MCF 10A (cell line): ENCODE measurements around the gene COL6A2. TPM values are rescaled to one million over a fixed set of nuclear protein-coding genes. Genes with fewer than 3 reads are reported as not detected.
"Not testable (repeated sequence)": the region's sequence is repeated elsewhere in the genome, so short reads cannot be mapped to it uniquely, and the experiment has no call there.

Source experiments
- BruUV-seq: library from RNA; stranded (reverse); fragments of 400-500 nt; replicated peaks from 2 replicates; lab custom pipeline; 2021; lab: Mats Ljungman, UMichigan
- CTCF ChIA-PET: fragments of 300-600 bp; sonication (Branson Sonifier 250); formaldehyde crosslinking; extraction: SDS; loops from one replicate; lab custom pipeline; 2021; ENCODE audit warnings: antibody characterized with exemption, inconsistent platforms; lab: Yijun Ruan, JAX
- POLR2A ChIA-PET: fragments of 300-600, 350-650 bp; sonication (Branson Sonifier 250); formaldehyde crosslinking; extraction: SDS; loops from one replicate; lab custom pipeline; 2020; ENCODE audit warnings: antibody characterized with exemption, inconsistent platforms; lab: Yijun Ruan, JAX
- DNase-seq: peaks from one replicate; pipeline ENCODE4 v3.0.0-alpha.2; 2018; ENCODE audit not compliant: unreplicated experiment
- H3K27ac Mint-ChIP-seq: one replicate; pipeline ENCODE4 v1.8.0; 2022; ENCODE audit warnings: mild to moderate bottlenecking, low read depth, mixed read lengths; ENCODE audit not compliant: unreplicated experiment
- H3K27me3 Mint-ChIP-seq: one replicate; pipeline ENCODE4 v1.8.0; 2022; ENCODE audit warnings: mixed read lengths; ENCODE audit not compliant: insufficient read depth, unreplicated experiment
- H3K36me3 Mint-ChIP-seq: one replicate; pipeline ENCODE4 v1.8.0; 2022; ENCODE audit warnings: mild to moderate bottlenecking, moderate library complexity, mixed read lengths; ENCODE audit not compliant: insufficient read depth, unreplicated experiment
- H3K4me1 Mint-ChIP-seq: one replicate; pipeline ENCODE4 v1.8.0; 2022; ENCODE audit warnings: mixed read lengths; ENCODE audit not compliant: insufficient read depth, unreplicated experiment
- H3K4me3 Mint-ChIP-seq: one replicate; pipeline ENCODE4 v1.8.0; 2022; ENCODE audit warnings: mild to moderate bottlenecking, moderate library complexity, mixed read lengths; ENCODE audit not compliant: unreplicated experiment
- H3K9me3 Mint-ChIP-seq: one replicate; pipeline ENCODE4 v1.8.0; 2022; ENCODE audit warnings: mixed read lengths; ENCODE audit not compliant: unreplicated experiment
- intact Hi-C: fragments of 100-400 bp; cut with micrococcal nuclease; formaldehyde crosslinking; loops from 2 replicates; pipeline ENCODE4 v1.14.1; 2022
- total RNA-seq: library from RNA; stranded (reverse); gene quantifications from 2 replicates; pipeline ENCODE4 v1.2.3, GENCODE V29; 2022
- TF ChIP-seq, protein P1 (sequence below): fragments of 200-600 bp; IDR thresholded peaks from one replicate; pipeline ENCODE4 v1.8.0; 2022; ENCODE audit warnings: antibody characterized with exemption, mild to moderate bottlenecking; ENCODE audit not compliant: unreplicated experiment

COL6A2 gene
- total RNA-seq, 1 experiment from 2014 or later: 0.61 TPM

DNA sequence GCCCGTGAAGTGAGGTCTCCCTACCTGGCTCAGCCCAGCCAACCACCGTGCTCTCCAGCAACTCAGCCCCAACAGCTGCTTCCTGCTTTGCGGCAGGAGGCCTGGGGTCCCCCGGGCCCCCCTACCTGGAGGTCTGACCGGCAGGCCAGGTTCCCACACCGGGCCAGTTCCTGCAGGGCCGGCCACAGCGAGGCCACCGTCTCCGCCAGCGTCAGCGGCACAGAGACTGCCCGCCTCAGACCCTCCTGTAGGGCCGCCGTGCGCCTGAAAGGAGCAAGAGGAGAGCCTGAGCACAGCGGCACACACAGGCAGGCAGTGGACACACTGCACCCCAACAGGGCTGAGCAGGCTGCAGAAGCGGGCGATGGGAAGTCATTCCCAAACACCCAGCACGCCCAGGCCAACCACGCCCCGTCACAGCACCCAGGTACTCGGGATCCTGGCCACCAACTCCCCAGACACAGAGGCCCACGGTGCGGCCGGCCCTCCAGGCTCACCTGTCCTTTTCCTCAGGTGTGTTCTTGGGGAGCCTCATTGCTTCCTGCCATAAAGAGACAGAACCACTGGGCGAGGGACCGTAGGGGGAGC lies 40.6 kb downstream of the COL6A2 start:
- BruUV-seq: no TSS peak
- no peak for DNase-seq
- Mint-ChIP-seq H3K27ac (no peak overlapping the region), H3K4me3 (no peak overlapping the region), H3K9me3 (no peaks in the 10 kb centered on the region), H3K36me3 (no peaks in the 10 kb centered on the region), H3K4me1 (no peaks in the 10 kb centered on the region), H3K27me3 (peaks cover 16% of the 10 kb centered on the region)
- CTCF ChIA-PET: interaction anchor here (0.6 kb wide), 1 partner anchor 21 kb away, joined by 3 read pairs; no protein-coding TSS in a partner anchor
- POLR2A ChIA-PET: no interaction called here
- TF ChIP-seq, protein P1, sequence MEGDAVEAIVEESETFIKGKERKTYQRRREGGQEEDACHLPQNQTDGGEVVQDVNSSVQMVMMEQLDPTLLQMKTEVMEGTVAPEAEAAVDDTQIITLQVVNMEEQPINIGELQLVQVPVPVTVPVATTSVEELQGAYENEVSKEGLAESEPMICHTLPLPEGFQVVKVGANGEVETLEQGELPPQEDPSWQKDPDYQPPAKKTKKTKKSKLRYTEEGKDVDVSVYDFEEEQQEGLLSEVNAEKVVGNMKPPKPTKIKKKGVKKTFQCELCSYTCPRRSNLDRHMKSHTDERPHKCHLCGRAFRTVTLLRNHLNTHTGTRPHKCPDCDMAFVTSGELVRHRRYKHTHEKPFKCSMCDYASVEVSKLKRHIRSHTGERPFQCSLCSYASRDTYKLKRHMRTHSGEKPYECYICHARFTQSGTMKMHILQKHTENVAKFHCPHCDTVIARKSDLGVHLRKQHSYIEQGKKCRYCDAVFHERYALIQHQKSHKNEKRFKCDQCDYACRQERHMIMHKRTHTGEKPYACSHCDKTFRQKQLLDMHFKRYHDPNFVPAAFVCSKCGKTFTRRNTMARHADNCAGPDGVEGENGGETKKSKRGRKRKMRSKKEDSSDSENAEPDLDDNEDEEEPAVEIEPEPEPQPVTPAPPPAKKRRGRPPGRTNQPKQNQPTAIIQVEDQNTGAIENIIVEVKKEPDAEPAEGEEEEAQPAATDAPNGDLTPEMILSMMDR: no peak
- intact Hi-C loops: no loop called here

DNA sequence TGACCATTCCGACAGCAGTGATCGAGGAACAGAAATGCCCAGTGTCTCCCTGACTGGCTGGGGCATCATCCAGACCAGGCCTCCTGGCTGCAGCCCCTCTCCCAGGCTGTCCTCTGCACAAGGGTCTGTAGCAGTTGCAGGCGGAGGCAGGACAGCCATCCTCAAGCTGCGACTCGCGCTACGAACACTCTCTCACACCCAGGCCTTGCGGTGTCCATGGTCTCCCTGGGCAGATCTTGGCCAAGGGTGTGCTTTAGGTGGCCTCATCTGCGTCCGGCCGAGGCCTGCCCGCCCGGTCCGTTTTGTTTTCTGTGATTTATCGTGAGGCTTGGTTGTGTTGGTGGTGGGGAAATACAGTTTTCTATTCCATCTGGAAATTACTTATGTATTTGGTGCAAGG lies 41.8 kb downstream of the COL6A2 start:
- ChIA-PET POLR2A (no interaction called here), CTCF (interaction anchor here (0.6 kb wide), 1 partner anchor 11 kb away, joined by 3 read pairs; no protein-coding TSS in a partner anchor)
- DNase-seq: no peak
- H3K27me3 Mint-ChIP-seq: peaks cover 16% of the 10 kb centered on the region
- no TSS peak for BruUV-seq
- intact Hi-C loops: loop anchor here (5.0 kb wide), 1 partner anchor 167 kb away; no protein-coding TSS in a partner anchor
- no peaks in the 10 kb centered on the region for H3K36me3 Mint-ChIP-seq
- H3K27ac Mint-ChIP-seq: no peak overlapping the region
- peaks cover 7% of the 10 kb centered on the region for H3K4me1 Mint-ChIP-seq
- no peaks in the 10 kb centered on the region for H3K9me3 Mint-ChIP-seq
- TF ChIP-seq, protein P1: no peak
- H3K4me3 Mint-ChIP-seq: no peak overlapping the region

- H3K4me3 Mint-ChIP-seq, H3K4me1 Mint-ChIP-seq, BruUV-seq, H3K9me3 Mint-ChIP-seq, CTCF ChIA-PET, H3K27ac Mint-ChIP-seq, H3K36me3 Mint-ChIP-seq, DNase-seq, POLR2A ChIA-PET: not testable (repeated sequence)
- peaks cover 16% of the 10 kb centered on the region for H3K27me3 Mint-ChIP-seq
- intact Hi-C loops: loop anchor here (5.0 kb wide), 1 partner anchor 168 kb away; no protein-coding TSS in a partner anchor
Observed at GRCh38 chr21:46140352-46141003, 42.6 kb downstream of the COL6A2 start.

- TF ChIP-seq, protein P1: no peak
- H3K9me3 Mint-ChIP-seq: no peaks in the 10 kb centered on the region
- H3K4me1 Mint-ChIP-seq: peaks cover 7% of the 10 kb centered on the region
- peaks cover 16% of the 10 kb centered on the region for H3K27me3 Mint-ChIP-seq
- H3K4me3 Mint-ChIP-seq: no peak overlapping the region
- DNase-seq: no peak
- no peaks in the 10 kb centered on the region for H3K36me3 Mint-ChIP-seq
- no TSS peak for BruUV-seq
- H3K27ac Mint-ChIP-seq: no peak overlapping the region
- ChIA-PET POLR2A (interaction anchor here (0.8 to 1.0 kb wide), 2 partner anchors 87 to 90 kb away, joined by 3 read pairs; no protein-coding TSS in a partner anchor), CTCF (interaction anchor here (0.5 to 1.9 kb wide), 14 partner anchors 12 to 781 kb away, joined by 3 to 9 read pairs (median 4); no protein-coding TSS in a partner anchor)
- intact Hi-C loops: loop anchor here (5.0 kb wide), 1 partner anchor 170 kb away; no protein-coding TSS in a partner anchor
Observed at GRCh38 chr21:46141767-46142581, 44.1 kb downstream of the COL6A2 start.
